GM18868 (cell line): ENCODE data around the gene COBL.

Experiments used
- ATAC-seq: cut with Tn5 transposase; IDR thresholded peaks from one replicate; pipeline ENCODE4 v1.9.1; 2021; ENCODE audit warnings: mild to moderate bottlenecking, moderate library complexity; ENCODE audit not compliant: unreplicated experiment

Gene COBL

DNA sequence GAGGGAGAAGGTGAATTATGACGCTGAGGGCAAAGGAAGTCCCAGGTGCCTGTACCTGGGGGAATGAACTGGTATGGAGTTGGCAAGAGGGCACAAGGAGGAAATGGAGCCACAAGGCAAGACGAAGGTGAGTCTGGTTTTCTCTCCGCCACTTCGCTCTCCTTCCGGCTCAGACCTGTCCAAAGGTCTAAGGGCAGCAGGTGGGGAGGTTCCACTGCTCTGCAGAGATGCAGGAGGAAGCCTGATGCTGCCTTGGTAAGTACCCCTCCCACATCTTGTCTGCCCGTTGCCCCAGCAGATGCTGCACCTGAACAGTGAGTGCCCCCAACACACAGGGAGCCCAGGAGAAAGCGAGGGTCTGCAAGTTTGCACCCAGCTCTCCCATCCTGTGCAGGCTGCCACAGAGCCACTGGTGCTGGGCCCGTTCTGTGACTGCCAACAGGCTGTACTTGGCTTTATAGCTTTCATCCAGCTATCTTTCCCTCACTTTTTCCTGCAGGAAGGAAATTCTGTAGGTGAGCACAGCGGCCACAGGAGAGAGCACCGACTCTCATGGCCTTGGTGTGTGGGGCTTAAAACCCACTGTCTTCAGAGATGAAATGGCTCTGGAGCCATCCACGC, 235.2 kb downstream of the COBL start:
- ATAC-seq, result no peak

DNA sequence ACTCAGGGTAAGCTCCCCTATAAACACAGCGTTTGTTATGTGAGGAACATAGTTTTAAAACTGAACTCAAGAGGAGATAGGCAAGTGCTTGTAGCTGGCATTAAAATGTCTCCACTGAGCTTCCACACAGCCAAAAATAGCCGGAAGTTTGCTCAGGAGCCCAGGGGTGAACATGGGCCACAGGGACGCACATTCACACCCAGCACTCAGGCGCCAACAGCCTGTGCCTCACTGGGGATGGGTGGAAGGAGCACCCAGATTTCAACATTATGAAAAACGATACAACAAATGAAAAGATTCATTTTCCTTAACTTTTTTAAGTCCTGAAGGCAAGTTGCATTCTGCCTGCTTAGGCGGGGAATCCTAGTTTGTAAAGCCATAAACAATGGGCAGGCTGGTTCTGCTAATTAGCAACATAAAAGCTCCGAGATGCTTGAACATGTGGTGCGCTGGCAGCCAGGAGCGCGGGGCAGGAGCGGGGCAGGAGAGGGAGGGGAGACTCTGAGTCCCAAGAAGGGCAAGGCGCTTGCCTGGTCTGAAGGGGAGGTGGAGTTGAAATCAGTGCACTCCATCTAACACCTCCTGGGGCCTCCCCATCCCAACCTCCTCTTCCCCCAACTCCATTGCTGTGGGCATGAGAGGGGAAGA, 235.9 kb downstream of the COBL start:
- ATAC-seq, result no peak

DNA sequence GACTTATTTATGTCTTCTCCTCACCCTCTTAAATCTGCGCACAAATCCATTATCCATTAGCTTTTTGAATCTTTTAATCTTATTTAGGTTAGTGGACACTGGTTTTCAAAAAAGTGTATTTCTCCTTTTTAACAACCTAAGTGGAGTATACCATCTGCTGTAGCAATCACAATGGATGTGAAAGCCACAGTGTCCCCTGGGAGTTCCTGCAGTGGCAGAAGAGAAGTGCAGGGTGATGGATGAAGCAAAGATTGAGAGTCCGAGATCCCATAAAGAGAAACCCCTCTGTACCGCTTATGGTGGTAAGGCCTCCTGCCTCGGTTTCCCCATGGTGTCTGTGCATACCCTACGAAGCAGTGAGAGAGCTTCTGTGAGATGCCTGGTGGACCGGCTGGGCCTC, 236.4 kb downstream of the COBL start:
- ATAC-seq, result no peak

DNA sequence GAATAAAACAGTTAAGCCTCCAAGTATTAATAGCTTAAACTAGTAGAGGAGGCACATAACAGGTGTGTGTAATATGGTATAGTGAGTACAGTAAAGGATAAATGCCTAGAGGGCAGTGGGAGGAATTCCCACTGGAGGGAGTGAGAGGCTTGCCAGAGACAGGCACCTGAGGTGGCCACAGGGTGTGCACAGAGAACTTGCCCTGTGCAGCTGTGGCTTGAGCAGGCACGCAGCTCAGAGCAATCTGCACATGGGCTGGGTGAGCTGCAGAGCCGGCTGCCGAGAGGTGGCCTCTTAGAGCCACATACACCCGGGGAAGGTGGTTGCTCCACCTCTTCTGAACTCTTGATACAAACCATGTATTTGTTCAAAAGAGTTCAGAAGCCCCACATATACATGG, 237.1 kb downstream of the COBL start:
- ATAC-seq, result no peak

DNA sequence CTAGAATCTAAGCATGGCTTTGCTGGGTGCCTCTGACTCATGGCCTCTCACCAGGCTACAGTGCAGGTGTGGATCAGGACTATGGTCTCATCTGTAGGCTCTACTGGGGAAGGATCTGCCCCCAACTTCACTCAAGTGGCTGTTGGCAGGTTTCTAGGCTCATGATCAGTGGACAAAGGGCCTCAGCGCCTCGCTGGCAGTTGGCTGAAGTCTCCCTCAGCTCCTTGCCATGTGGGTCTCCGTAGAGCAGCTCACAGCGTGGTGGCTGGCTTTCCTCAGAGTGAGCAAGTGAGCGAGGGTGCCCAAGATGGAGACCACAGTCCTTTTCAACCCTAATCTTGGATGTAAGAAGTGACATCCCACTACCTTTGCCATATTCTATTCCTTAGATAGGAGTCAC, 238.0 kb downstream of the COBL start:
- ATAC-seq, result no peak

DNA sequence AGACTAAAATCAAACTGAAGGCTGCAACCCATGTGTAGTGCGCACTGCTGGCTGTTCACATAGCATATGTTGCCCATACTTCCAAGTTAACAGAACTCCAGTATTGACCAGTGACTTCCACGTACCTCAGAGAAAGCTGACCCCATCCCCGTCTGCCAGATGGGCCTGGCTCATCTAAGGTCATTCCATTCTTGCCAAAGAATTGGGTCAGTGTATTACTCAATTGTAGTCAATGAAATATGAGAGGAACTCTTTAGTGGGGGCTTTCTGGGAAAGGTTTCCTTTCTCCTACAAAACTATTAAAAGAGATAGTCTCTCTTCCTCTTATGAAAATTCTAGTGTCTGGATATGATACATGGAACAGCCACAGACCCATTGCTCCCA, 238.6 kb downstream of the COBL start:
- no peak for ATAC-seq

DNA sequence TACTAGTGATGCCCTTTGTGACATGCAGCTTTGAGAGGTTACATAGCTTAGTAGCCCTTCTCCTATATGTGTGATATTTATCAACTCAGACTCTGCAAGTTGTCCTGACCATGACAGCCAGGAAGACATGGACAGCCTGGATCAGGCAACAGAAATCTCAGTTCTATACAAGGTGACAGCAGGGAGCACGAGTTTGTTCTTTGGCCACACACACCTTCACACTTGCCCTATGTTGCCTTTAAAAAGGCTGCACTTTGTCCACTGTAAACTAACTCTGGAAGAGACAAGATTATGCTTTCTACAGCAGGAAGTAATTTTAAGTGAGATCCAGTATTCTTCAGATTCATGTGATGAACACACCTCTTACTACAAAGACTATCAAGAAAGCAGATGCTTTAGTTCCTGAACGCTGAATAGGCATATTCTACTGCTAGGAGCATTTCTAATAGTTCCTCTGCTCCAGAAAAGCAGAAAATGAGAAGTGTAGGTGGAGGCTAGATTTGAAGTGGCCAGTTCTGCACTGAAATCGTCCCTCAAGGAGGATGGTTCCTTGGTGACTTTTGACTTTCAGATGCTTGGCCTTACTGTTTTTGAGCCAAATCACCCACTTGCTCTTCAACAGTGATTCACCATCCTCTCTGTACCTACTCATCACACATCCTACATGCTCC, 239.2 kb downstream of the COBL start:
- no peak for ATAC-seq

DNA sequence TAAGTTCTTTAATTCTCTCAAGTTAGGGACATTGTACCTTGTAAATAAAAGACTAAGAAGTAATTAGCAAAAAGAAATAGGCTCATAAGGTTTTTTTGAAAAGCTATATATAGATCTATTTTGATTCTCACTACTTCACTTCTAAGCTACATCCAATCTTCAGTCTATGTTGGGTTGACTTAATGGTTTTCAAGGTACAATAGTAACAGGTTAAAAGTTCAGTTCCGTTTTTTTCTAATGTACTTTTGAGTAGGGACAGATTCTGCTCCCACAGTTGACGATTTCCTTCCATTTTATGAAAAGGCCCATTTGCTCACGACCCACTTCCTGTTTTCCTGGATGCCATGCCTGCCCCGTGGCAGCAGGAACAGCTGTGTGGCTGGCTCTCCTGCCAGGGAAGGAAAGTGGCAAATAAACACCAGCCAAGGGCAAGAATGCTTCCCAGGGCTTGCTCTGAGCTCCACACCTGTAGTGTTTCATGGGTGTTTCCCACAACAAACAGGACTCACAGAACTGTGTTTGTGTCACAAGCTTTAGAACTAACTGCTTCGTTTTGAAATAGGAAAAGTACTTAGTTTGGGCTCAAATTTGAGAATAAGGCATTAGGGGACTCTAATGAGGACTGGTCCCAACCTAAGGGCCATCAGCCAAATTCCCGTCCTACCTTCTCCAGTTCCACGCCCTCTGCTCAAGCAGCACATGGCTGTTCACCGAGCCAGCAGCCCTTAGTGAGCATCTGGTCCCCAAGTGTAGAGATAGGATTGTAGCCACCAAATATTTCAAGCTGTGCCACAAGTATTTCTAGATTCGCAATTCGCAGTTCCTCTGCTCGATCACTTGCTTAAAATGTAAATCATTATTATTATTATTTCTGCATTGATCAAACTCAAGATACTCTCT, 240.7 kb downstream of the COBL start:
- ATAC-seq, result peak; percentile 47

DNA sequence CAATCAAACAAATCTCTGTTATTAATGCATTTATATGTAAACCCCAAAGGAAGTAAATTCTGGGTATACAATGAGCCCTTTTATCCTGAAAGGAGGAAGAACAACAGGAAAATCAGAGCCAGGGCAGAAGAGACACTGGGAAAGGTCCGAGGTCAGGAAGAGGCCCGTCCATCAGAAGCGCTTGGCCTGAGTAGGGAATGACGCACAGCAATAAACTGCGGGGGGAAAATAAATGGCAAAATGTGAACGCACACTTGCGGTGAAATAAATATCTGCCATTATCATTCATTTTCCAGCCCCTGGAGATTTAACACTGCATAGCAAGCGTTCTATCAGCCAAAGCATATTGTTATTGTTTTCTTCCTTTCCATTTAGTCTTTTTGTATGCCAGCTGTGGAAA, 243.4 kb downstream of the COBL start:
- ATAC-seq, result no peak

DNA sequence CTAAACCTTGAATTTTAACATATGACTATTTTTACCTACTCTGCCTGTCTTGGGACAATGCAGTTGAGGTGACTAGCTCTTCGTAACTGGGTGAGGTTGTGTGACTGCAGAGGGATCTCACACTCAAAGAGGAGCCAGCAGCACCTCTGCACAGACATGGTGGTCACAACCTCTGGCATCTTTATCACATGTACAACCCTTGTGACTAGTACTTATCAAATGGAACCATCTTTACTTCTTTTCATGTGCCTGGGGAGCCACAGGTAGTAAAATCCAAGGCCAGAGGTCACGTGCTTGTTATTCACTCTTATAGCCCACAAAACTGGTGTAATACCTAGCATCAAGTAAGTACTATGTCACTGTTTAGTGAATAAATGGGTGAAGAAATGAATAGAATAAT, 244.3 kb downstream of the COBL start:
- no peak for ATAC-seq

DNA sequence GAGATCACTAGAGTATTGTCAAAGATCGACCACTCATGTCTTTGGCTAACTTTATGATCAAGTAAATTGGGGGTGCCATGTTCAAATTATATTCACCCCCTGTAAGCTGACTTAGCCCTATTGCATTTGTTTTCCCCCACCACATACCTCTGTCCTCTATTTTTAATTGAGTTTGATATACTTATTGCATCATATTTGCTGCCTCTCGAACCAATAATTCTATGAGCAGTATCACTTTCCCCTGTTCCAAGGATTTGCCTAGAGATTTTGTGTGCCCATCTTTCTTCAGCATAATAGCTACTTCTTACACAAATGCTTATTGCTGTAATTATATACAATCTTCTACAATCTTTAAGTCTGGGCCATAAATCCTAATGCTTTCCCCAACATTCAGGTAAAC, 245.2 kb downstream of the COBL start:
- ATAC-seq, result no peak

DNA sequence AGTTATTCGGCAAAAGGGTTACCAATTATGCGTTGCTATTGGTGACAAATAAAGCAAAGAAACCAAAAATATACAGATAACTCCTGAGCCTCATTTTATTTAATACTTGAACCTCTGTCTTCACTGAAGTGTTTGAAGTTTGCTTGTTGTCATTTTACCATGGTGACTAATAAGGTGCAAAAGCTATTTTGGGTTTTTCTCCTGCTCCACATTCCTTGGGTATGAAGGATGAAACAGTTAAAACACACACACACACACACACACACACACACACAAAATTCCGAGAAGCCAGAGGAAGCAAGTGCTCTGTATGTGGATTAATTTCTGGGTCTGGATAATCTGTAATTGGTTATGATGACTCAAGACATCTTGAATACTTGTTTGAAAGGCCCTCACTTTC, 246.5 kb downstream of the COBL start:
- ATAC-seq, result no peak

DNA sequence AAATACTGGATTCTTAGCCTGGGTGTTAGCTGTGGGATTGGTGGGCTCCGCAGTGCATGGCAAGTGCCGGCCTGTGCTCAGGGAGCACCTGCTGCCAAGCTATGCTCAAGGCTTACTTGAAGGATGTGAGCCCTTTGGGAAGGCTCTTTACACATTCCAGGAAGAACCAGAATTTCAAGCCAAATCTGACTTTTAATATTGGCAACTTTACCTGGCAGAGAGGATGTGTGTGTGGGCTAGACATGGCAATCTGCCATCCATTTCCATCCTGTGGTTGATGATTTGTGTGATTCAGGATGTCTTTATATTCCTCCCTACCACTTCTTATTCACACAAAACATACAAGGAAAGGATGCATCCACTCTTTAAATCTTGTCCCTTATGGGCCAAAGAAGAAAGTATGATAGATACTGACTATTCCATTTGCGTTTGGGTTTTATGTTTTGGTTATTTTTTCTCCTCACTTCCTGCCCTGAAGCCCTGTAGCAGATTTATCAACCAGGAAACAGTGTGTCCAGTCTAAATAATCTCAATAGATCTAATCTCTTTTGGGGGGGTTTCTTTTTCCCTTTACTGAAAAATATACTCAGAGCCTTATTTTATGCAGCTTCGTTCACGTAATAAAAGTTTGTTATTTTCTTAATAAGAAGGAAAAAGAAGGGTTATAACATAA, 247.1 kb downstream of the COBL start:
- no peak for ATAC-seq

DNA sequence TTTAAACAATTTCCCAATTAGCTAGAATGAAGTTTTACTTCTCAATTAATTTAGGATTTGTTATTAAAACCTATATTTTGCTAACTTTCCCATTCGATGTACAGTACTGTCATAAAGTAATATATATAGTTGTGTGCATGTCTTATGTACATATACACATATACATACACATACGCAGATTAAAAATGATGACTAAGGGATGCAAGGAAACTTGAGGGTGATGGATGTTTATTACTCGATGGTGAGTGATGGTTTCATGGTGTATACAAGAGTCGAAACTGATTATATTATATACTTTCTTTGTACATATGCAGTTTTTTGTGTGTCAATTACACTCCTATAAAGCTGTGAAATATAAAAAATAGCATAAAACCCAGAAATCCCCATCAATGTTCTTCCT, 248.2 kb downstream of the COBL start:
- ATAC-seq, result no peak

DNA sequence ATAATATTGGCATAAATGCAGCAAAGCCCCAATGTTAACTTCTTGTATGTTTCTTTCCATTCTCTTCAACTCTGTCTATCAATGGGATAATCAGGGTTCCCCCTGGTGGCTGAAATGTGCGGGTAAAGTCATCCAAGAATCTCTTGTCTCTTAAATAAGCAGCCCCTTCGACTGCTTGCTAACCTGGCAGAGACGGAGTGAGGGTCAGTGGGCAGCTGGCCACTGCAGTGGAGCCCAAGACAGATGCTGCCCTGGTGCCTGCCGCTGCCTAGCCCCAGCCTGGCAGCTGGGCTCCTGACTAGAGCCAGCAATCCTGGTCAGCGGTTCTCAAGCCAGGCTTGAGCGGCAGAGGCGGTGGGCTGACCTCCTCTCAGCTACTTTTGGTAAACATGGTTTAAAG, 248.9 kb downstream of the COBL start:
- peak; percentile 72 for ATAC-seq

DNA sequence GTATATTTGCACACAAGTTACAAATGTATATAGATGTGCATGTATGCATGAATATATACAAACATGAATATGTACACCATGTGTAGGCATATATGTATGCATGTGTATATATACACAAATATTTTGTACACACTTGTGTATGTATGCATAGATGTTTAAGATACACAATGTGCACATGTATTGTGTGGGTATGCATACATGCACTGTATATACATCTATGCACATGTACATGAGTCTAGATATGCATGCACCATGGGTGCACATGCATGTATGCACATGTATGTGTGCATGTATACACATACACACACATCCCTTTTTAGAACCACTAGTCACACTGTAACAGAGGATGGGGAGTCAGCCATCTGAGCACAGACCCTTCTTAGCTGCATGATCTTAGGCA, 249.4 kb downstream of the COBL start:
- no peak for ATAC-seq

DNA sequence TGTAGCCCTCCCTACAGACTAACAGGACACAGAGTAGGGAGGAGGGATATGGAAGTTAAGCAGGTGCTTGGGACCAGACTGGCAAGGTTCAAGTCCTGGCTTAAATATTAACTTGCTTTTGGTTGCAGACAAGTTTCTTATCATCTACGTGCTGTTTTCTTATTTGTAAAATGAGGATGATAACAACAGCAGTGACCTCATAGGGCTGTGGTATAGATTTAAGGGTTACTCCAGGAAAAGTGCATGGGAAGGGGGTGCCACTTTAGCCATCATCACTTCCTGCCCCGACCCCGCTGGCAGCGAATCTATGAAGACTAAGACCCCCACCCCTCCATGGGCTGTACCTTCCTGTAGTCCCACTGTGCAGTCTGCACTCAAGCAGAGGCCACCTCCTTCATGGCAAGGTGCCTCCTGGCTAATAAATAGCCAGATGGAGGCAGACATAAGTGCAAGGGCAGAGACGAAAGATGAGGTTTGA, 250.2 kb downstream of the COBL start:
- ATAC-seq, result no peak

DNA sequence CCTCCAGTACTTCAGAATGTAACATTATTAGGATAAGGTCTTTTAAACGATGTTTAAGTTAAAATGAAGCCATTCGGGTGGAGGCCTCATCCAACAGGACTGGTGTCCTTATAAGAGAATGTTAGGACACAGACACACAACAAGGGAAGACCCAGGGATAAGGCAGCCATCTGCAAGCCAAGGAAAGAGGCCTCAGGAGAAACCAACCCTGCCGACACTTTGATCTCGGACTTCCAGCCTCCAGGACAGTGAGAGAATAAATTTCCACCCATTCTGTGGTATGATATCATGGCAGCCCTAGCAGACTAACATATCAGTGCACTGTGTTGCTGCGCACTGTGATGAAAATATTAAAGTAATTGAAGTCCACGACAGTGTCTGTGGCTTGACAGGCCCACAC, 250.8 kb downstream of the COBL start:
- ATAC-seq, result no peak

DNA sequence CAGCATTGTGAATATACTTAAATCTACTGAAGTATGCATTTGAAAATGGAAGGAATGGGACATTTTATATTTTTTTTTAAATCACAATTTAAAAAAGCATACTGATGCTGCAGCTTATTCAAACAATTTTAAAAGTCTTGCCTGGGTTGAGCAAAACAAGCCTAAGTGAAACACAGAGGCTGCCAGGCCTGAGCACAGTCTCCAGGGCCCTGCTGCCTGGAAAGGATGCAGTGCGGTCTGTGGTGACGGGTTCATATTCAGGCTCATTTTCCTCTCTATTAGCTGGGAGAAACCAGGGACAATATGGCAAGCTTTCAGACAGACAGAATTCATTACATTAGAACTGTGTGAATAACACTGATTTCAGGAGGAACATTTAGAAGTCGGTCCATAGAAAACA, 251.9 kb downstream of the COBL start:
- no peak for ATAC-seq

DNA sequence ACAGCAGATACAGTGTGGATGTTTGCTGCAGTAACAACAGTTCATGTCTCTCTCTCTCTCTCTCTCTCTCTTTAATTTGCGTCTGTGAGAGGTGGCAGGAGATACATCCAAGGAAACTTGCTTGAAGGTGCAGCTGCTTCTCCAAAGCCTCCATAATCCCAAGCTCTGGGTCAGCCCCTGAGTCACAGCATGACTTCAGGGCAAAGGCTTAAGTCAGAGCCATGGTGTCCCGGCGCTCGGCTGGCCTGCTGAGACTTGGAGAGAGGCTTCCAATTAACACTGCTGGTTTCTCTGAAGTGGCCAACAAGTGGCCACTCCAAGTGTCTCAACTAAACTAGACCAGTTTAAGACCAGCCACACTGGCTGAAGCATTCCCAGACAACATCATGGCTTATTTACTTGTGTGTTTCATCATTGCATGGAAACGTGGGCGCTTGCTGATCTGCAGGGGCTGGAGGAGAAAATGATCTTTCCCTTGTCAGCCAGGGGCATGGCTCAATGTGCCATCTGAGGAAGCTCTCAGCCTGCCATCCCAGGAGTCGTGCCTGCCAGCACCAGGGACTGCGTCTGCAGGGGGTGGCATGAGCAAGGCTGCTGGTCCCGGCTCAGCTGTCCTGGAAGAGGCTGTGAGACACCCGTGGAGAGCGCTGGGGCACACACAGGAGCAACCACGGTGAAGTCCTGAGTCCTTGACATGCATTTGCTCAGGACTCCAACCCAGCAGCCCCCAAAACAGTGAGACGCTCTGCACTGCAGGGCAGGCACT, 254.2 kb downstream of the COBL start:
- no peak for ATAC-seq
